WTC11 (cell line): ENCODE data around the gene TSC1.

Experiments
- CTCF ChIP-seq: fragments of 200-600 bp; IDR thresholded peaks from 2 replicates; pipeline ENCODE4 v1.8.0; 2022; ENCODE audit warnings: antibody characterized with exemption
- E2F1 ChIP-seq: sonication (generic); formaldehyde crosslinking; IDR thresholded peaks from 2 replicates; pipeline ENCODE4 v1.8.0; 2022; ENCODE audit warnings: mild to moderate bottlenecking, missing genetic modification reagents
- ETV6 ChIP-seq: sonication (generic); formaldehyde crosslinking; IDR thresholded peaks from 2 replicates; pipeline ENCODE4 v1.8.1; 2022; ENCODE audit warnings: mild to moderate bottlenecking, missing genetic modification reagents
- TF ChIP-seq, protein P1 (sequence below): sonication (generic); formaldehyde crosslinking; IDR thresholded peaks from 2 replicates; pipeline ENCODE4 v1.8.1; 2022; ENCODE audit warnings: mild to moderate bottlenecking, missing genetic modification reagents, moderate library complexity, borderline replicate concordance
- TF ChIP-seq, protein P2 (sequence below): sonication (generic); formaldehyde crosslinking; conservative IDR thresholded peaks from 2 replicates; pipeline ENCODE4 v1.8.1; 2022; ENCODE audit warnings: mild to moderate bottlenecking, missing genetic modification reagents

DNA sequence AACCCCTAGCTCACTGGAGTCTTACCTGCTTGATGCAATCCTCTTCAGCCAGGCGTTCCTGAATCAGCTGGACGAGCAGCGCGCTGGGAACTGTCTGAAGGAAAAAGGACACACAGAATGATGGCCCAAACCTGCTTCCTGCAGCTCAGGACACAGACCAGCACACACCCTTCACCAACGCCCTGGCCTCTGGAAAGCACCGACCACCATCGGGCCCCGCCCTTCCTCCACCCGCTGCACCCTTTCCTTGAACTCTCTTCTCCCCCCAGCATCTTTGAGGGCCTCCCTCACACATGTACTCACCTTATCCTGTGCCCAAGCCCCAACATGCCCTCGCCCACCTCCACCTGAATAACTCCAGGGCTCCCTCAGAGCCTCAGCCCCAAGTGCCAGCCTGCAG is 89.6 kb downstream of the TSC1 start:
- TF ChIP-seq, protein P1, sequence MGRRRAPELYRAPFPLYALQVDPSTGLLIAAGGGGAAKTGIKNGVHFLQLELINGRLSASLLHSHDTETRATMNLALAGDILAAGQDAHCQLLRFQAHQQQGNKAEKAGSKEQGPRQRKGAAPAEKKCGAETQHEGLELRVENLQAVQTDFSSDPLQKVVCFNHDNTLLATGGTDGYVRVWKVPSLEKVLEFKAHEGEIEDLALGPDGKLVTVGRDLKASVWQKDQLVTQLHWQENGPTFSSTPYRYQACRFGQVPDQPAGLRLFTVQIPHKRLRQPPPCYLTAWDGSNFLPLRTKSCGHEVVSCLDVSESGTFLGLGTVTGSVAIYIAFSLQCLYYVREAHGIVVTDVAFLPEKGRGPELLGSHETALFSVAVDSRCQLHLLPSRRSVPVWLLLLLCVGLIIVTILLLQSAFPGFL, result no peak
- TF ChIP-seq, protein P2, sequence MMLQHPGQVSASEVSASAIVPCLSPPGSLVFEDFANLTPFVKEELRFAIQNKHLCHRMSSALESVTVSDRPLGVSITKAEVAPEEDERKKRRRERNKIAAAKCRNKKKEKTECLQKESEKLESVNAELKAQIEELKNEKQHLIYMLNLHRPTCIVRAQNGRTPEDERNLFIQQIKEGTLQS (CRISPR knock-in tag), result no peak
- TF ChIP-seq E2F1 (CRISPR knock-in tag), result no peak
- no peak for TF ChIP-seq CTCF
- TF ChIP-seq ETV6 (CRISPR knock-in tag), result no peak
